ENCODE data around the gene CD33. TPM values are rescaled to one million over a fixed set of nuclear protein-coding genes. Genes with fewer than 3 reads are reported as not detected.

The CD33 gene
- total RNA-seq, 1 experiment from 2014 or later, result not detected

GRCh38 chr19:51192689-51193088 is 32.2 kb upstream of the CD33 start:
- Histone ChIP-seq H3K4me1 (ENCODE audit: insufficient read depth, low read length, poor library complexity, severe bottlenecking) (no peaks in the 10 kb centered on the region), H3K36me3 (ENCODE audit: insufficient read depth, low read length, poor library complexity, severe bottlenecking) (no peaks in the 10 kb centered on the region), H3K27me3 (replicated peaks; ENCODE audit: insufficient read depth, low read depth, low read length, poor library complexity) (no peaks in the 10 kb centered on the region), H3K4me3 (ENCODE audit: low read depth, low read length, poor library complexity, severe bottlenecking) (no peak overlapping the region), H3K27ac (ENCODE audit: low read depth, low read length, poor library complexity, severe bottlenecking) (no peak overlapping the region), H3K9me3 (ENCODE audit: low read depth, low read length, poor library complexity, severe bottlenecking) (no peaks in the 10 kb centered on the region)
- no peak for DNase-seq (ENCODE audit: low spot score)
- POLR2A ChIA-PET (ENCODE audit: low non-redundant PET), result no interaction called here
- TF ChIP-seq EZH2 (IDR thresholded peaks at IDR 0.05; ENCODE audit: borderline replicate concordance, low read depth, low read length, poor library complexity, severe bottlenecking) (no peak), CTCF (conservative IDR thresholded peaks at IDR 0.05; ENCODE audit: low read depth, low read length) (no peak)
- intact Hi-C loops (cut with micrococcal nuclease; ENCODE audit: unreplicated experiment), result no loop called here
- CTCF ChIA-PET, result no interaction called here
- no TSS peak for BruUV-seq (replicated peaks)

- no peak for DNase-seq (ENCODE audit: low spot score)
- no peaks in the 10 kb centered on the region for H3K4me1 ChIP-seq (ENCODE audit: insufficient read depth, low read length, poor library complexity, severe bottlenecking)
- H3K4me3 ChIP-seq (ENCODE audit: low read depth, low read length, poor library complexity, severe bottlenecking), result no peak overlapping the region
- H3K27ac ChIP-seq (ENCODE audit: low read depth, low read length, poor library complexity, severe bottlenecking), result no peak overlapping the region
- CTCF ChIA-PET, result no interaction called here
- POLR2A ChIA-PET (ENCODE audit: low non-redundant PET), result no interaction called here
- H3K9me3 ChIP-seq (ENCODE audit: low read depth, low read length, poor library complexity, severe bottlenecking), result no peaks in the 10 kb centered on the region
- BruUV-seq (replicated peaks), result no TSS peak
- H3K36me3 ChIP-seq (ENCODE audit: insufficient read depth, low read length, poor library complexity, severe bottlenecking), result no peaks in the 10 kb centered on the region
- no peak for TF ChIP-seq EZH2 (IDR thresholded peaks at IDR 0.05; ENCODE audit: borderline replicate concordance, low read depth, low read length, poor library complexity, severe bottlenecking)
- TF ChIP-seq CTCF (conservative IDR thresholded peaks at IDR 0.05; ENCODE audit: low read depth, low read length), result no peak
- intact Hi-C loops (cut with micrococcal nuclease; ENCODE audit: unreplicated experiment), result no loop called here
- no peaks in the 10 kb centered on the region for H3K27me3 ChIP-seq (replicated peaks; ENCODE audit: insufficient read depth, low read depth, low read length, poor library complexity)
These were observed 30.2 kb upstream of the CD33 start for GRCh38 chr19:51194527-51195315.

- ChIA-PET CTCF (no interaction called here), POLR2A (ENCODE audit: low non-redundant PET) (no interaction called here)
- intact Hi-C loops (cut with micrococcal nuclease; ENCODE audit: unreplicated experiment), result no loop called here
These were observed 29.6 kb upstream of the CD33 start for GRCh38 chr19:51195316-51195586.

More at GRCh38 chr19:51195316-51195586, 29.6 kb upstream of the CD33 start:
- Histone ChIP-seq H3K27me3 (replicated peaks; ENCODE audit: insufficient read depth, low read depth, low read length, poor library complexity) (no peaks in the 10 kb centered on the region), H3K4me1 (ENCODE audit: insufficient read depth, low read length, poor library complexity, severe bottlenecking) (no peaks in the 10 kb centered on the region), H3K9me3 (ENCODE audit: low read depth, low read length, poor library complexity, severe bottlenecking) (no peaks in the 10 kb centered on the region), H3K4me3 (ENCODE audit: low read depth, low read length, poor library complexity, severe bottlenecking) (no peak overlapping the region), H3K36me3 (ENCODE audit: insufficient read depth, low read length, poor library complexity, severe bottlenecking) (no peaks in the 10 kb centered on the region), H3K27ac (ENCODE audit: low read depth, low read length, poor library complexity, severe bottlenecking) (no peak overlapping the region)
- TF ChIP-seq CTCF (conservative IDR thresholded peaks at IDR 0.05; ENCODE audit: low read depth, low read length) (no peak), EZH2 (IDR thresholded peaks at IDR 0.05; ENCODE audit: borderline replicate concordance, low read depth, low read length, poor library complexity, severe bottlenecking) (no peak)
- BruUV-seq (replicated peaks), result no TSS peak
- no peak for DNase-seq (ENCODE audit: low spot score)

Measured in A673 (cell line).